ENCODE data around the gene ZSCAN16.
"Not testable (repeated sequence)": the region's sequence is repeated elsewhere in the genome, so short reads cannot be mapped to it uniquely, and the experiment has no call there.

ZSCAN16 gene

GRCh38 chr6:28124350-28124970 lies at the start of gene ZSCAN16:
ZSCAN16 (plus strand) TSS chr6:28124609; CDS start chr6:28125444, 835 bp downstream.
- H3K27ac ChIP-seq (ENCODE audit: low read depth, low read length), result peak within 1 kb of the TSS; percentile 72
- H3K9ac ChIP-seq (ENCODE audit: low read depth, low read length), result peak within 1 kb of the TSS; percentile 73
- peak within 1 kb of the TSS; percentile 97 for H3K4me3 ChIP-seq (ENCODE audit: low read depth, low read length)
- no peaks in the 10 kb centered on the region for H3K9me3 ChIP-seq (ENCODE audit: control insufficient read depth, insufficient read depth, low read length)
- no peaks in the 10 kb centered on the region for H3K27me3 ChIP-seq (ENCODE audit: control insufficient read depth, insufficient read depth, low read length)
- H3K4me1 ChIP-seq (ENCODE audit: control insufficient read depth, insufficient read depth, low read length), result 0 out of 2 replicates have a peak, but pooled peaks cover 4% of the 10 kb centered on the region
- peaks cover 41% of the 10 kb centered on the region for H3K36me3 ChIP-seq (ENCODE audit: control insufficient read depth, insufficient read depth, low read length)

GRCh38 chr6:28078050-28078449 lies 46.4 kb upstream of the ZSCAN16 start:
- Histone ChIP-seq H3K27me3 (ENCODE audit: control insufficient read depth, insufficient read depth, low read length) (no peaks in the 10 kb centered on the region), H3K36me3 (ENCODE audit: control insufficient read depth, insufficient read depth, low read length) (no peaks in the 10 kb centered on the region), H3K4me3 (ENCODE audit: low read depth, low read length) (no peak overlapping the region), H3K9me3 (ENCODE audit: control insufficient read depth, insufficient read depth, low read length) (no peaks in the 10 kb centered on the region), H3K27ac (ENCODE audit: low read depth, low read length) (no peak overlapping the region), H3K9ac (ENCODE audit: low read depth, low read length) (no peak overlapping the region), H3K4me1 (ENCODE audit: control insufficient read depth, insufficient read depth, low read length) (peaks cover 3% of the 10 kb centered on the region; the same call in 1 of the 2 replicates)

DNA sequence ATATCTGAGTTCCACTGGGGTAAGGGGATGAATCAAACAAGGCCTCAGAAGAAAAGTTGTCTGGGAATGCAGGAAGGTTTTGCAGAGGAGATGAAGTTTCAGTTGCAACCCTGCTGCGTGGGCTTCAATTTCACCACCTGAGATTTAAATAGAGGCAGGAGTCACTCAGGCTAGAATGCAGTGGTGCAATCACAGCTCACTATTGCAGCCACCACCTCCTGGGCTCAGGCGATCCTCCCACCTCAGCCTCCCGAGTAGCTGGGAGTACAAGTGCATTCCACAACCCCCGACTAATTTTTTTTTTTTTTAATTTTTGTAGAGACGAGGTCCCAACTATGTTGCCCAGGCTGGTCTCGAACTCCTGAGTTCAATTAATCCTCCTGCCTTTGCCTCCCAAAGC lies 45.6 kb upstream of the ZSCAN16 start:
- H3K4me3 ChIP-seq (ENCODE audit: low read depth, low read length), result no peak overlapping the region
- H3K27me3 ChIP-seq (ENCODE audit: control insufficient read depth, insufficient read depth, low read length), result no peaks in the 10 kb centered on the region
- H3K9ac ChIP-seq (ENCODE audit: low read depth, low read length), result no peak overlapping the region
- no peaks in the 10 kb centered on the region for H3K36me3 ChIP-seq (ENCODE audit: control insufficient read depth, insufficient read depth, low read length)
- H3K4me1 ChIP-seq (ENCODE audit: control insufficient read depth, insufficient read depth, low read length), result peaks cover 3% of the 10 kb centered on the region; the same call in 1 of the 2 replicates
- H3K9me3 ChIP-seq (ENCODE audit: control insufficient read depth, insufficient read depth, low read length), result no peaks in the 10 kb centered on the region
- H3K27ac ChIP-seq (ENCODE audit: low read depth, low read length), result no peak overlapping the region

GRCh38 chr6:28080381-28080630 lies 44.1 kb upstream of the ZSCAN16 start, which contains the start of gene ZNF165:
ZNF165 (plus strand) TSS chr6:28080568; CDS start chr6:28085481, 4,913 bp downstream.
- not testable (repeated sequence) for H3K9me3 ChIP-seq (ENCODE audit: control insufficient read depth, insufficient read depth, low read length); H3K4me1 ChIP-seq (ENCODE audit: control insufficient read depth, insufficient read depth, low read length); H3K27me3 ChIP-seq (ENCODE audit: control insufficient read depth, insufficient read depth, low read length); H3K36me3 ChIP-seq (ENCODE audit: control insufficient read depth, insufficient read depth, low read length)
- Histone ChIP-seq H3K27ac (ENCODE audit: low read depth, low read length) (peak within 1 kb of the TSS; percentile 81), H3K9ac (ENCODE audit: low read depth, low read length) (peak within 1 kb of the TSS; percentile 80), H3K4me3 (ENCODE audit: low read depth, low read length) (peak within 1 kb of the TSS; percentile 86)

GRCh38 chr6:28080631-28081485 lies 43.6 kb upstream of the ZSCAN16 start:
- H3K4me3 ChIP-seq (ENCODE audit: low read depth, low read length), result peak overlapping the region; percentile 86
- H3K27me3 ChIP-seq (ENCODE audit: control insufficient read depth, insufficient read depth, low read length), result no peaks in the 10 kb centered on the region
- H3K36me3 ChIP-seq (ENCODE audit: control insufficient read depth, insufficient read depth, low read length), result peaks cover 9% of the 10 kb centered on the region
- H3K9ac ChIP-seq (ENCODE audit: low read depth, low read length), result peak overlapping the region; percentile 80
- peaks cover 3% of the 10 kb centered on the region; the same call in 1 of the 2 replicates for H3K4me1 ChIP-seq (ENCODE audit: control insufficient read depth, insufficient read depth, low read length)
- H3K9me3 ChIP-seq (ENCODE audit: control insufficient read depth, insufficient read depth, low read length), result no peaks in the 10 kb centered on the region
- peak overlapping the region; percentile 81 for H3K27ac ChIP-seq (ENCODE audit: low read depth, low read length)

GRCh38 chr6:28081486-28081751 lies 43.0 kb upstream of the ZSCAN16 start:
- Histone ChIP-seq H3K36me3 (ENCODE audit: control insufficient read depth, insufficient read depth, low read length) (peaks cover 15% of the 10 kb centered on the region), H3K27me3 (ENCODE audit: control insufficient read depth, insufficient read depth, low read length) (no peaks in the 10 kb centered on the region), H3K9me3 (ENCODE audit: control insufficient read depth, insufficient read depth, low read length) (no peaks in the 10 kb centered on the region), H3K27ac (ENCODE audit: low read depth, low read length) (peak overlapping the region; percentile 81), H3K9ac (ENCODE audit: low read depth, low read length) (peak overlapping the region; percentile 80), H3K4me3 (ENCODE audit: low read depth, low read length) (peak overlapping the region; percentile 86), H3K4me1 (ENCODE audit: control insufficient read depth, insufficient read depth, low read length) (peaks cover 3% of the 10 kb centered on the region; the same call in 1 of the 2 replicates)

DNA sequence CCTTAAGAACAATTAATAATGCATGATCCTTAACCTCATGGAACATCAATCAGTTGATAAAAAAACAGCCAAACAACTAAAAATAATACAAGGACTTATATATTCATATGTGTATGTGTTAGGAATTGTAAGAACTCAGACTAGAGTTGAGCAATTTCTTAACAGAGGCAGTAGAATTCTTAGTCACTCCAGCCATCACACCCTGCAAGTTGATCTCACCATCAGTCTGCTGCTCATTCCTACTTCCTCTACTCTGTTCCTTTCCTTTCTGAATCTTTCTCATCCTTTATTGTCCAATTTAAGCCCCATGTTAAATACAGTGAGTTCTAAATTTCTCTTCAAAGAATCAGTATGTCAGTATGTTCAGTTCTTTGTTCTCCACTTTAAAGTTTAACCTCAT lies 41.5 kb upstream of the ZSCAN16 start:
- H3K27me3 ChIP-seq (ENCODE audit: control insufficient read depth, insufficient read depth, low read length), result no peaks in the 10 kb centered on the region
- H3K4me1 ChIP-seq (ENCODE audit: control insufficient read depth, insufficient read depth, low read length), result peaks cover 3% of the 10 kb centered on the region; the same call in 1 of the 2 replicates
- H3K9me3 ChIP-seq (ENCODE audit: control insufficient read depth, insufficient read depth, low read length), result peaks cover 3% of the 10 kb centered on the region; the same call in 1 of the 2 replicates
- H3K9ac ChIP-seq (ENCODE audit: low read depth, low read length), result no peak overlapping the region
- no peak overlapping the region for H3K27ac ChIP-seq (ENCODE audit: low read depth, low read length)
- no peak overlapping the region for H3K4me3 ChIP-seq (ENCODE audit: low read depth, low read length)
- H3K36me3 ChIP-seq (ENCODE audit: control insufficient read depth, insufficient read depth, low read length), result peaks cover 29% of the 10 kb centered on the region

- H3K4me3 ChIP-seq (ENCODE audit: low read depth, low read length), result no peak overlapping the region
- H3K9me3 ChIP-seq (ENCODE audit: control insufficient read depth, insufficient read depth, low read length), result peaks cover 20% of the 10 kb centered on the region
- no peaks in the 10 kb centered on the region for H3K27me3 ChIP-seq (ENCODE audit: control insufficient read depth, insufficient read depth, low read length)
- H3K36me3 ChIP-seq (ENCODE audit: control insufficient read depth, insufficient read depth, low read length), result peaks cover 54% of the 10 kb centered on the region
- no peak overlapping the region for H3K9ac ChIP-seq (ENCODE audit: low read depth, low read length)
- H3K27ac ChIP-seq (ENCODE audit: low read depth, low read length), result no peak overlapping the region
- no peaks in the 10 kb centered on the region for H3K4me1 ChIP-seq (ENCODE audit: control insufficient read depth, insufficient read depth, low read length)
Measured at GRCh38 chr6:28089054-28089453, 35.4 kb upstream of the ZSCAN16 start.

- H3K27me3 ChIP-seq (ENCODE audit: control insufficient read depth, insufficient read depth, low read length), result no peaks in the 10 kb centered on the region
- H3K4me1 ChIP-seq (ENCODE audit: control insufficient read depth, insufficient read depth, low read length), result no peaks in the 10 kb centered on the region
- H3K9me3 ChIP-seq (ENCODE audit: control insufficient read depth, insufficient read depth, low read length), result peaks cover 20% of the 10 kb centered on the region
- peaks cover 43% of the 10 kb centered on the region for H3K36me3 ChIP-seq (ENCODE audit: control insufficient read depth, insufficient read depth, low read length)
- no peak overlapping the region for H3K4me3 ChIP-seq (ENCODE audit: low read depth, low read length)
- no peak overlapping the region for H3K27ac ChIP-seq (ENCODE audit: low read depth, low read length)
- H3K9ac ChIP-seq (ENCODE audit: low read depth, low read length), result no peak overlapping the region
Measured at GRCh38 chr6:28090917-28091586, 33.4 kb upstream of the ZSCAN16 start.

- H3K9me3 ChIP-seq (ENCODE audit: control insufficient read depth, insufficient read depth, low read length); H3K4me3 ChIP-seq (ENCODE audit: low read depth, low read length); H3K9ac ChIP-seq (ENCODE audit: low read depth, low read length); H3K36me3 ChIP-seq (ENCODE audit: control insufficient read depth, insufficient read depth, low read length); H3K27me3 ChIP-seq (ENCODE audit: control insufficient read depth, insufficient read depth, low read length); H3K4me1 ChIP-seq (ENCODE audit: control insufficient read depth, insufficient read depth, low read length); H3K27ac ChIP-seq (ENCODE audit: low read depth, low read length): not testable (repeated sequence)
Measured at GRCh38 chr6:28102222-28102621, 22.2 kb upstream of the ZSCAN16 start.

- H3K9me3 ChIP-seq (ENCODE audit: control insufficient read depth, insufficient read depth, low read length); H3K27ac ChIP-seq (ENCODE audit: low read depth, low read length); H3K4me3 ChIP-seq (ENCODE audit: low read depth, low read length); H3K9ac ChIP-seq (ENCODE audit: low read depth, low read length); H3K4me1 ChIP-seq (ENCODE audit: control insufficient read depth, insufficient read depth, low read length); H3K36me3 ChIP-seq (ENCODE audit: control insufficient read depth, insufficient read depth, low read length); H3K27me3 ChIP-seq (ENCODE audit: control insufficient read depth, insufficient read depth, low read length): not testable (repeated sequence)
Measured at GRCh38 chr6:28102699-28103098, 21.7 kb upstream of the ZSCAN16 start.

Data from HUES48 (cell line).